ENCODE measurements around the gene NTN1.

Gene NTN1

GRCh38 chr17:9120471-9120870, 99.2 kb downstream of the NTN1 start:
- no peak for DNase-seq (ENCODE audit: low read depth in 2 of 2, low spot score in 1 of 2)

- DNase-seq (ENCODE audit: low read depth in 2 of 2, low spot score in 1 of 2), result no peak
Observed at GRCh38 chr17:9121186-9121820, 100.0 kb downstream of the NTN1 start.

DNA sequence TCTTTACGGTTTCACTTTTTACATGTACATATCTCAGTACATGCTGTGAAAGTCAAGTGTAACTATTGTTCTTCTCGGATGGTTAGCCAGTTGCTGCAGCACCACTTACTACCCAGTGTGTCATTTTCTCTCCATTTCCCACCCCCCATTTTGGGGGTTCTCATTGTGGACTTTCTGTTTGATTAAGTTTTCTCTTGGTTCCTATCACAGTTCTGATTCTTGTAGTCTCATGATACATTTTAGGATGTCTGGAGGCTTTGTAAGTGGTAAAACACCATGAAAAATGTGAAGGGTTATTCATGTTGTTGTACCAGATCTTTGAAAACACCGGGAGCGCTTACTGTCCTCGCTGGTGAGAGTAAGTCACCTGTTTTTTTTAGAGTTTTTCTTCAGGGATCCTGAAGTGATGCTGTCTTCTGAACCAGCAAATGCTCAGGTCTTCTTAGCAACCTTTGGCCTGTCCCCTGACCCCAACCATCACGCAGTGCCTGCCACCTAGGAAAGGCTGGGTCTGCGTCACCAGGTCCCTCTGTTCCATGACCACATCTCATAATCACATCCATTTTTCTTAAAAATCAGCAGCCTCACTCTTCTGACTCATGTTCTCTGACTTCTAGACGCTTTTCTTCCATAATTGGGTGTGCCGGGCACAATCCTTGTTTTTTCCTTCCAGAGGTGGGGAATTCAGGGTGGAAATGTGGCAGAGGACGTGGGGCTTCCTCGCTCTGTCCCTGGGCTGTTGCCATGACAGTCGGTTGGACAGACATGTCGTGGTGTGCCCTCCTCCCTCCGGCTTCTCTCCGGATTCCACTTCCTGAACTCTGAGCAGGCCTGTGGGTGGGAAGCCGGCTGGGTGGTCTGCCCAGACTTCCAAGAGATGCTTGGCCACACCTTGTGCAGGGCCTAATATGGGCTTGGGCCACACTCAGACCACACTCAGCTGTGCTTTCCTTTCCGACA, 102.6 kb downstream of the NTN1 start:
- DNase-seq (ENCODE audit: low read depth in 2 of 2, low spot score in 1 of 2), result no peak

GRCh38 chr17:9124554-9124935, 103.2 kb downstream of the NTN1 start:
- no peak for DNase-seq (ENCODE audit: low read depth in 2 of 2, low spot score in 1 of 2)

DNA sequence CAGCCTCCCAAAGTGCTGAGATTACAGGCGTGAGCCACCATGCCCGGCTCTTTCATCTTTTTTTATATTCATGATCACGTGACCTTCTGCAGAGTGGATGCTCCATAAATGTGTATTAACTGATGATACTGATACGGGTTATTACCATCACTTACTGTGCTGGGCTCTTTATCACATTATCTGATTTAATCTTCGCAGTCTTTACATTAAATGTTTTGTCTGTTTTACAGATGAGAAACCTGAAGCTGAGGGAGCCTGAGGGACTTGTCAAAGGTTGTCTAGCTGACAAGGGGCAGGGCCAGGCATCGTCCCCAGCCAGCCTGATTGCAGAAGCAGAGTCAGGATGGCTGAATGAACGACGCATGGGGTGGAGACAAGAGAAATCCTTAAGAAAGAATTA, 104.4 kb downstream of the NTN1 start:
- DNase-seq (ENCODE audit: low read depth in 2 of 2, low spot score in 1 of 2), result no peak

DNA sequence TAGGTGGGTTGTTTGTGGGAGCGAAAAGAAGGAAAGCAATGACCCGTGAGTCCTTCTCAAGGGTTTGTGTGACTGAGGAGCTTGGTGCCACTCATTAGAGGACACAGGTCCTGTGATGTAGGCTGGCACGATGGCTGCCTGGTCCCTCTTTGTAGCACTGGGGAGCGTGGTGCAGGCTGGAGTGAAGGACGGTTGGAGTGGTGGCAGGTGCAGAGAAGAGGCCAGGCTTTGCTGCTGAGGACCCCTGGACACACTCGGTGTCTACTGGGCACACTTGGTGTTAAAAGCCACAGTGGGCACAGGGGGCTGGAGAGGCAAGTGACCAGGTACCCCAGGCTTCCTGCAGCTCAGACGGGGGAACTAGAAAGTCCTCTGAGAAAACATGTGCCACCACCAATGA, 106.0 kb downstream of the NTN1 start:
- DNase-seq (ENCODE audit: low read depth in 2 of 2, low spot score in 1 of 2), result no peak

DNA sequence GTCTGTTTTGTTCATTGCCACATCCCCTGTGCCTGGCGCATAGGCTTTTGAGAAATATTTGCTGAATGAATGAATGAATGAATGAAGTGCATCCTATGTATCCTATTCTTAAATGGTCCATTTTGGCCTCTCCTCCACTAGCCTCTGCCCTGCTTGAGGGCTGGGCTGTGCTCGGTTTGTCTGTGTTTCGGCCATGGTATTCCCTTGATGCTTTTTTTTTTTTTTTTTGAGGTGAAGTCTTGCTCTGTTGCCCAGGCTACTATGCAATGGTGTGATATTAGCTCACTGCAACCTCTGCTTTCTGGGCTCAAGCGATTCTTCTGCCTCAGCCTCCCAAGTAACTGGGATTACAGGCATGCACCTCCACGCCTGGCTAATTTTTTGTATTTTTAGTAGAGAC, 110.1 kb downstream of the NTN1 start:
- no peak for DNase-seq (ENCODE audit: low read depth in 2 of 2, low spot score in 1 of 2)

DNA sequence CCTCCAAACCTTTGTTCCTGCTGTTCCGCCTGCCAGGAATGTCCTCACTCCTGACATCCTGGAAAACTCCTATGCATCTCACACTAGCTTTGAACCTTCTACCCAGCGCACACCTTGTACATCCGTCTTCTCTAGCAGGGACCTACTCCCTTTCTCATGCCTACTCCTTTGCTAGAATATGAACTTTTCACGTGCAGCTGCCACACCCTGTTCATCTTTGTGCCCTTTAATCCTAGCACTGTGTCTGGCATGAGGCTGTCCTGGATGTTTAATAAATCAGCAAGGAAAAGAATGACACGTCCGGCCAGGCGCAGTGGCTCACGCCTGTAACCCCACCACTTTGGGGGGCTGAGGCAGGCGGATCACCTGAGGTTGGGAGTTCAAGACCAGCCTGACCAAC, 111.0 kb downstream of the NTN1 start:
- no peak for DNase-seq (ENCODE audit: low read depth in 2 of 2, low spot score in 1 of 2)

GRCh38 chr17:9132944-9133610, 111.8 kb downstream of the NTN1 start:
- DNase-seq (ENCODE audit: low read depth in 2 of 2, low spot score in 1 of 2), result no peak

DNA sequence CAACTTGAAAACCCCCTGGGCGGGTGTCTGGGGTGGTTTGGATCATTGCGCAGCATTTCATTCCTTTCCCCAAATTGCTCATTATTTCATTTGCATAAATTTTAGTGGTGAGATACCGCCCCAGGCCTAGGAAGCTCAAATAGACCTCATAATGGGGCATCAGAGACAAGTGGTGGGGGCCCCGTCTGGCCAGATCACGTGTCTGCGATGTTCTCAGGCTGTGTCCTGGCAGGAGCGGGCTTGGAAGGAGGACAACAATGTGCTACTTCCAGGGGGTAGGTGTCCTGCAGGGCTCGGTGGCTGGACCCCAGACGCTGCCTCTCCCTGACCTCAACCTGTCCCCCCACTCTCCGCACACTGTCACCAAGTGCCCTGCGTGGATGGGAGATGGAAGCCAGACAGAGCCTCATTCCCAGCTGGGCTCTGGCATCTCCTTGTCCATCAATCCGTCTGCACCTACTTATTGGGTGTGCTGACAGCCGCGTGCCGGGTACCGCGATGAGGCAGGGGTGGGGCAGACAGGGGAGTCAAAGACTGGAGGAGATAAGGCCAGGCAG, 116.9 kb downstream of the NTN1 start:
- no peak for DNase-seq (ENCODE audit: low read depth in 2 of 2, low spot score in 1 of 2)

GRCh38 chr17:9139695-9140094, 118.4 kb downstream of the NTN1 start:
- no peak for DNase-seq (ENCODE audit: low read depth in 2 of 2, low spot score in 1 of 2)

GRCh38 chr17:9140550-9141424, 119.5 kb downstream of the NTN1 start:
- no peak for DNase-seq (ENCODE audit: low read depth in 2 of 2, low spot score in 1 of 2)

DNA sequence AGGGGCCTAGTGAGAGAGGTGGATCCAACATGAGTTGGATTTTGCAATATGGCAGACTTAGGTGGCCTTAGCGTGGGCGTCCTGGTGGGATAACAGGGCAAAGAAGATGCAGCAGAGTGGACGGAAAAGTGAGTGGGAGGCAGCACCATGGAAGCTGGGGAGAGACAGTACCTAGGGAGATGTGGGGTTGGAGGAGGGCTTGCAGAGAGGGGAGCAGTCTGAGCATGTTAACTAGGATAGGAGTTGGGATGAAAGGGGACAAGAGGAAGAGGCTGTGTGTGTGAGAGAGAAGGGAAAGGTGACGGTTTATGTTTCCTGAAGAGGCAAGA, 120.1 kb downstream of the NTN1 start:
- DNase-seq (ENCODE audit: low read depth in 2 of 2, low spot score in 1 of 2), result no peak

DNA sequence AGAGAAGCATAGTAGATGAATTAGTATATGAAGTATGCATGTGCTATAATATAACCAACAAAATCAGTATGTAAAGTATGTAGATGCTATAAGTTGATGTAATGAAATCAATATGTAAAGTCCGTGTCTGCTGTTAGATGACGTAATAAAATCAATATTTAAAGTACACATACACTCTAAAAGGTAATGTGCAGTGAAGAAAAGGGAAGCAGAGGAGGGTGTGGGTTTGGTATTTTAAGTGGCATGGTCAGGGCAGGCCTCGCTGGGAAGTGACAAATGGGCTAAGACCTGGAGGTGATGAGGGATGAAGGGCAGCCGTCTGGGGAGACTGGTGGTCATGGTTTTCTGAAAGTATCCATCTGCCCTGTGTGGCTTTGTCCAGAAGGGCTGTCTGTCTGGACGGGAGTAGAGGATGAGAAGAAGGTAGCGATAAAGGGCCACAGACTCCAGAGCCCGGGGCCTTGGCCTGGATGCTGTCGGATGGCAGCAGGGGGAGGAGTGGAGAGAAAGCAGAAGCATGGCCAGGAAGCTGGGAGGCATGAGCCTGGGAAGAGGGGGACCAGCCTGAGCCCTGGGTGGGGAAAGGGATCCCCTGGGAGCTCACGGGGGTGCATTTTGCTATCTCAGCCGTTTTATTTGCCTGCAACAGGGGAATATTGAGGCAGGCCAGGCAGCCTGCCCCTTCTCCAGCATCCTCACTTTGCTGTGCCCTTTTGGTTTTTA, 121.6 kb downstream of the NTN1 start:
- DNase-seq (ENCODE audit: low read depth in 2 of 2, low spot score in 1 of 2), result no peak

GRCh38 chr17:9144502-9145249, 123.4 kb downstream of the NTN1 start:
- no peak for DNase-seq (ENCODE audit: low read depth in 2 of 2, low spot score in 1 of 2)

GRCh38 chr17:9146064-9146463, 124.8 kb downstream of the NTN1 start:
- DNase-seq (ENCODE audit: low read depth in 2 of 2, low spot score in 1 of 2), result no peak

DNA sequence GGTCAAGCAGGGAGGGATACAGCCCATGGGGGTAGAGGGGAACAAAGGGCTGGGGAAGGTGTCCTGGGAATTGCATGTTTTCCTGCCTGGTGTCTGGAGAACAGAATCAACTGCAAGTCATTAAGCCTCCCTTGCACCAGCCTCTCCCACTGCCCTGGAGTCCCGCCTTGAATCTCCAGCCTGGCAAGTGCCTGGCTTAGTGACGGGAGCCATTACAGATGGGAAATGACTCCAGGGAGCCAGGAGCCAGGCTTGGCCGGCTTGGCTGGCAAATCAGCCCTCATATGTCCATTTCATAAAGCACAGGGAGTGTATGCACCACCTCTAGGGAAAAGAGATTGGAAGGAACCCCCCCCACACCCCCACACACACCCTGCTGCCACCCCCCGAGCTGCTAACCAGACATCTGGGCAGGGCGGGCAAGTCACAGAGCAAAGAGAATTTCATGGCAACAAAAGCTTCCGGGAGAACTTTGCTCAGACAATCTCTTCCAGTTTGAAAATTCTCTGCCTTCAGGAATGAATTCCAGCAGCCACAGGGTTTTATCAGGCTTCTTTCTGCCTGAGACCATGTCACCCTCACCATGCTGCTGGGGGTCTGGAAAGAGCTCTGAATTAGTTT, 127.7 kb downstream of the NTN1 start:
- DNase-seq (ENCODE audit: low read depth in 2 of 2, low spot score in 1 of 2), result no peak

DNA sequence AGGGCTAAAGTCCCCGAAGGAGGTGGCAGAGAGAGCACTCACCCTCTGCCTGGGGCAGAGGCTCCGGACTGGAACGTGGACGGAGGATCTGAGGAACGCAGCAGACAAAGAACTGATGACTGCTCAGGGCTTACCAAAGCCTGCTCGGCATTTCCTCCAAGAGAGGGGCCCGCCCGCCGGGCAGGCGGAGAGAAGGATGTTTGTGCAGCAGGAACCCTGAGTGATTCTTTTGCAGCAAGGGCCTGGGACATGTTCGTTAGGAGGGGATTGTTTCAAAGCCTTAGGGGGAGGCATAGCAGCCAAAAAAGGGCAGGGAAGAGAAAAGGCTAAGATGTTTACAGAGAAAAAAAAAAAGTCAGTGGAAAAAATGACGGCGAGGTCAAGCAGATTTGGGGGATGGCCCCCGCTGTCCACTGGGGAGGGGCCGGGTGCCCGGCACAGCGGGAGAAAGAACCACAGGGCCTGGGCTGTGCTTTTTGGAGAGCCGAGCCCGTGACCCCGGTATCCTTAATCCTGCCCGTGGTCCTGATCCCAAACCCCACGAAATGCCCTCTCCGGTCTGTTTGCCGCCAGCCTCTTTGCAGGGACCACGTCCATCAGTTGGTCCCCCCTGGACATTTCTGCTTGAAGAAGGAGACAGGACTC, 129.3 kb downstream of the NTN1 start:
- DNase-seq (ENCODE audit: low read depth in 2 of 2, low spot score in 1 of 2), result no peak

- DNase-seq (ENCODE audit: low read depth in 2 of 2, low spot score in 1 of 2), result no peak
Observed at GRCh38 chr17:9151091-9151490, 129.8 kb downstream of the NTN1 start.
